H1 (cell line): ENCODE results near the gene PDE4D. TPM values are rescaled to one million over a fixed set of nuclear protein-coding genes. Genes with fewer than 3 reads are reported as not detected.

Experiments
- CTCF ChIA-PET: fragments of 300-600 bp; sonication (Branson Sonifier 250); formaldehyde crosslinking; loops from one replicate; lab custom pipeline; 2021; ENCODE audit not compliant: partially characterized antibody; lab: Charles Lee
- POLR2A ChIA-PET: fragments of 300-600 bp; sonication (Branson Sonifier 250); formaldehyde crosslinking; loops from one replicate; lab custom pipeline; 2021; ENCODE audit warnings: inconsistent platforms; ENCODE audit not compliant: partially characterized antibody; lab: Charles Lee
- DNase-seq, 2 experiments: peaks; one replicate each; pipeline versions ENCODE4 v3.0.0 to v3.0.0-alpha.2; 2010 to 2022; ENCODE audit warnings: low spot score in 2 of 2, low read depth in 1 of 2, mixed read lengths in 1 of 2
- FAIRE-seq: peaks from 2 replicates; lab custom pipeline; 2011; peaks lifted over from hg19 to GRCh38; lab: Jason Lieb, UNC
- H2AFZ ChIP-seq: 2 replicates; pipeline ENCODE4 v1.8.1; 2012; ENCODE audit warnings: low read length, inconsistent platforms
- H2AK5ac ChIP-seq: 2 replicates; pipeline ENCODE4 v1.6.1; 2013; ENCODE audit warnings: low read depth, low read length
- H2BK120ac ChIP-seq: replicated peaks from 2 replicates; pipeline ENCODE3; 2013; ENCODE audit warnings: low read depth, low read length, inconsistent platforms
- H2BK12ac ChIP-seq: 2 replicates; pipeline ENCODE4 v1.6.1; 2013; ENCODE audit warnings: low read depth, low read length
- H2BK15ac ChIP-seq: 2 replicates; pipeline ENCODE4 v1.6.1; 2013; ENCODE audit warnings: low read length
- H2BK20ac ChIP-seq: 2 replicates; pipeline ENCODE4 v1.6.1; 2013; ENCODE audit warnings: low read length
- H2BK5ac ChIP-seq: 2 replicates; pipeline ENCODE4 v1.6.1; 2013; ENCODE audit warnings: low read depth, low read length
- H3K14ac ChIP-seq: 2 replicates; pipeline ENCODE4 v1.6.1; 2013; ENCODE audit warnings: inconsistent platforms; ENCODE audit not compliant: insufficient read length
- H3K18ac ChIP-seq: 2 replicates; pipeline ENCODE4 v1.6.1; 2013; ENCODE audit warnings: low read length; ENCODE audit errors: extremely low read depth
- H3K23ac ChIP-seq: 2 replicates; pipeline ENCODE4 v1.6.1; 2013; ENCODE audit warnings: inconsistent platforms; ENCODE audit not compliant: insufficient read length
- H3K23me2 ChIP-seq: 2 replicates; pipeline ENCODE4 v1.6.1; 2013; ENCODE audit warnings: low read depth, low read length
- H3K27ac ChIP-seq: 2 replicates; pipeline ENCODE4 v1.6.1; 2011; ENCODE audit warnings: low read depth, low read length, inconsistent platforms
- H3K27me3 ChIP-seq, 4 experiments: replicated peaks in 1 of 4; 1 replicate in 1 of 4; 2 replicates in 3 of 4; pipeline versions ENCODE4 v1.6.1 to v1.8.1; 2011 to 2013; ENCODE audit warnings: low read length in 3 of 4, mild to moderate bottlenecking in 3 of 4, inconsistent platforms in 2 of 4, mixed read lengths in 2 of 4, moderate library complexity in 1 of 4; ENCODE audit not compliant: control insufficient read depth in 3 of 4, insufficient read depth in 3 of 4; ENCODE audit errors: extremely low read depth in 1 of 4
- H3K36me3 ChIP-seq, 4 experiments: 2 replicates each; pipeline versions ENCODE4 v1.6.1 to v1.8.1; 2011 to 2013; ENCODE audit warnings: mild to moderate bottlenecking in 4 of 4, low read length in 3 of 4, moderate library complexity in 2 of 4, control low read depth in 1 of 4, inconsistent platforms in 1 of 4; ENCODE audit not compliant: insufficient read depth in 4 of 4, control insufficient read depth in 2 of 4
- H3K4ac ChIP-seq: replicated peaks from 2 replicates; pipeline ENCODE3; 2013; ENCODE audit warnings: low read length, low read depth, mixed read lengths, inconsistent platforms; ENCODE audit not compliant: insufficient read length
- H3K4me1 ChIP-seq, 4 experiments: replicated peaks in 1 of 4; 1 replicate in 1 of 4; 2 replicates in 3 of 4; pipeline versions ENCODE4 v1.6.1 to v1.8.1; 2011 to 2013; ENCODE audit warnings: low read length in 3 of 4, inconsistent platforms in 2 of 4, mixed read lengths in 1 of 4; ENCODE audit not compliant: insufficient read depth in 4 of 4, control insufficient read depth in 3 of 4
- H3K4me2 ChIP-seq, 2 experiments: 2 replicates each; pipeline versions ENCODE4 v1.6.1 to v1.8.1; 2011 to 2013; ENCODE audit warnings: low read depth in 2 of 2, low read length in 2 of 2, control low read depth in 1 of 2, inconsistent platforms in 1 of 2, mild to moderate bottlenecking in 1 of 2; ENCODE audit not compliant: insufficient read depth in 1 of 2
- H3K4me3 ChIP-seq, 4 experiments: fragments of 200-600, 300-600 bp in 1 of 4; sonication (generic), shearing (Covaris generic), sonication (Bioruptor Twin) in 1 of 4; 2 replicates each; pipeline versions ENCODE4 v1.5.1 to v1.8.1; 2011 to 2016; ENCODE audit warnings: low read length in 4 of 4, low read depth in 3 of 4, control low read depth in 2 of 4, inconsistent platforms in 2 of 4, mild to moderate bottlenecking in 2 of 4, mixed read lengths in 1 of 4, moderate library complexity in 1 of 4; ENCODE audit not compliant: insufficient read depth in 2 of 4; ENCODE audit errors: extremely low read depth in 1 of 4
- H3K56ac ChIP-seq: replicated peaks from 2 replicates; pipeline ENCODE3; 2013; ENCODE audit warnings: low read depth, mild to moderate bottlenecking, mixed read lengths, low read length, inconsistent platforms; ENCODE audit not compliant: insufficient read length
- H3K79me1 ChIP-seq: 2 replicates; pipeline ENCODE4 v1.6.1; 2013; ENCODE audit warnings: low read depth, low read length, control low read depth
- H3K79me2 ChIP-seq, 2 experiments: 2 replicates each; pipeline versions ENCODE4 v1.6.1 to v1.8.1; 2012 to 2013; ENCODE audit warnings: low read length in 2 of 2, mild to moderate bottlenecking in 2 of 2, inconsistent platforms in 1 of 2; ENCODE audit not compliant: insufficient read depth in 2 of 2, control insufficient read depth in 1 of 2
- H3K9ac ChIP-seq, 4 experiments: replicated peaks in 1 of 4; 1 replicate in 1 of 4; 2 replicates in 3 of 4; pipeline versions ENCODE4 v1.6.1 to v1.8.1; 2011 to 2013; ENCODE audit warnings: low read depth in 3 of 4, low read length in 3 of 4, control low read depth in 2 of 4, mild to moderate bottlenecking in 2 of 4, moderate library complexity in 2 of 4, inconsistent platforms in 1 of 4; ENCODE audit errors: extremely low read depth in 1 of 4
- H3K9me3 ChIP-seq, 2 experiments: 2 replicates each; pipeline versions ENCODE4 v1.6.1 to v1.8.1; 2012 to 2013; ENCODE audit warnings: mild to moderate bottlenecking in 2 of 2, moderate library complexity in 2 of 2, control low read depth in 1 of 2, inconsistent platforms in 1 of 2, low read depth in 1 of 2, low read length in 1 of 2, mixed read lengths in 1 of 2; ENCODE audit not compliant: insufficient read depth in 2 of 2
- H4K20me1 ChIP-seq, 2 experiments: replicated peaks in 1 of 2; 2 replicates each; pipeline versions ENCODE3 to v1.8.1; 2011 to 2013; ENCODE audit warnings: inconsistent platforms in 2 of 2, low read length in 2 of 2, mild to moderate bottlenecking in 1 of 2; ENCODE audit not compliant: insufficient read depth in 2 of 2, control insufficient read depth in 1 of 2
- H4K5ac ChIP-seq: 2 replicates; pipeline ENCODE4 v1.6.1; 2013; ENCODE audit warnings: low read length, low read depth, mixed read lengths, inconsistent platforms; ENCODE audit not compliant: insufficient read length
- H4K8ac ChIP-seq: 2 replicates; pipeline ENCODE4 v1.8.0; 2013; ENCODE audit warnings: mild to moderate bottlenecking, moderate library complexity, low read length, inconsistent platforms; ENCODE audit not compliant: insufficient read depth; ENCODE audit errors: extremely low read depth
- H4K91ac ChIP-seq: replicated peaks from 2 replicates; pipeline ENCODE3; 2013; ENCODE audit warnings: low read length, mixed read lengths, inconsistent platforms; ENCODE audit not compliant: insufficient read length
- CBX5 ChIP-seq: fragments of 300-800, 300-1000 bp; sonication (generic); IDR thresholded peaks from 2 replicates; pipeline ENCODE4 v1.7.1; 2016; ENCODE audit warnings: antibody characterized with exemption, low read length, low read depth
- KDM5A ChIP-seq: fragments of 200-600 bp; IDR thresholded peaks from 2 replicates; pipeline ENCODE4 v1.7.1; 2012; ENCODE audit warnings: mild to moderate bottlenecking, low read length, inconsistent platforms, mixed read lengths
- SIX5 ChIP-seq: IDR thresholded peaks from 2 replicates; pipeline ENCODE4 v1.6.1; 2011; ENCODE audit warnings: mild to moderate bottlenecking, low read depth, low read length
- TCF12 ChIP-seq: IDR thresholded peaks from 2 replicates; pipeline ENCODE4 v1.6.1; 2011; ENCODE audit warnings: low read depth, mild to moderate bottlenecking, low read length
- USF2 ChIP-seq: IDR thresholded peaks from 2 replicates; pipeline ENCODE4 v1.6.1; 2011; ENCODE audit warnings: low read length, improper control_type of control experiment
- WGBS, 2 experiments: shearing (Covaris generic) in 1 of 2; methylation state at CpG; one replicate each; pipeline versions ENCODE4 v1.1.6 to v1.1.7; 2013 to 2015; ENCODE audit warnings: low lambda C conversion rate in 2 of 2, mixed read lengths in 2 of 2, inconsistent platforms in 1 of 2, low coverage in 1 of 2, missing lambda C conversion rate in 1 of 2; ENCODE audit not compliant: insufficient replicate concordance in 2 of 2, insufficient coverage in 1 of 2, insufficient read length in 1 of 2; ENCODE audit errors: extremely low coverage in 1 of 2, missing lambda C conversion rate in 1 of 2; 5-methylcytosine and 5-hydroxymethylcytosine counted together
- polyA plus RNA-seq, 7 experiments: library from polyadenylated mRNA; depleted of rRNA in 3 of 7; stranded (reverse) in 5 of 7; unstranded in 2 of 7; fragments of >200 nt in 5 of 7; fragments of 200-250 nt in 2 of 7; gene quantifications; 1 replicate in 5 of 7; 2 replicates in 1 of 7; 4 replicates in 1 of 7; pipeline versions ENCODE4 v1.2.1 to v1.2.3, GENCODE V29; 2011 to 2013; ENCODE audit warnings: missing spikeins in 2 of 7, mixed read lengths in 2 of 7
- total RNA-seq: library from RNA; stranded (reverse); fragmentation: NEBNext Ultra II Directional; extraction: Animal tissue kit (Norgen Biotek cat#: 25700); gene quantifications from 2 replicates; pipeline ENCODE4 v1.2.1, GENCODE V29; 2021
- TF ChIP-seq, protein P1 (sequence below), 3 experiments: IDR thresholded peaks; 1 replicate in 2 of 3; 2 replicates in 1 of 3; pipeline versions ENCODE4 v1.5.1 to v1.6.1; 2011; ENCODE audit warnings: low read length in 3 of 3, mild to moderate bottlenecking in 3 of 3, inconsistent platforms in 2 of 3, low read depth in 1 of 3, moderate library complexity in 1 of 3; ENCODE audit not compliant: insufficient read depth in 1 of 3; ENCODE audit errors: control extremely low read depth in 1 of 3

PDE4D gene
- total and polyA plus RNA-seq, 2 of the 8 experiments (the other 6 are each of a cell fraction or from before 2014, with no cell fraction given): 2.3 to 3.7 TPM

GRCh38 chr5:59703789-59704188 lies 189.7 kb downstream of the PDE4D start:
- no peak for FAIRE-seq
- TF ChIP-seq USF2 (no peak), CBX5 (no peak), TCF12 (no peak), SIX5 (no peak), KDM5A (no peak)
- TF ChIP-seq, protein P1, sequence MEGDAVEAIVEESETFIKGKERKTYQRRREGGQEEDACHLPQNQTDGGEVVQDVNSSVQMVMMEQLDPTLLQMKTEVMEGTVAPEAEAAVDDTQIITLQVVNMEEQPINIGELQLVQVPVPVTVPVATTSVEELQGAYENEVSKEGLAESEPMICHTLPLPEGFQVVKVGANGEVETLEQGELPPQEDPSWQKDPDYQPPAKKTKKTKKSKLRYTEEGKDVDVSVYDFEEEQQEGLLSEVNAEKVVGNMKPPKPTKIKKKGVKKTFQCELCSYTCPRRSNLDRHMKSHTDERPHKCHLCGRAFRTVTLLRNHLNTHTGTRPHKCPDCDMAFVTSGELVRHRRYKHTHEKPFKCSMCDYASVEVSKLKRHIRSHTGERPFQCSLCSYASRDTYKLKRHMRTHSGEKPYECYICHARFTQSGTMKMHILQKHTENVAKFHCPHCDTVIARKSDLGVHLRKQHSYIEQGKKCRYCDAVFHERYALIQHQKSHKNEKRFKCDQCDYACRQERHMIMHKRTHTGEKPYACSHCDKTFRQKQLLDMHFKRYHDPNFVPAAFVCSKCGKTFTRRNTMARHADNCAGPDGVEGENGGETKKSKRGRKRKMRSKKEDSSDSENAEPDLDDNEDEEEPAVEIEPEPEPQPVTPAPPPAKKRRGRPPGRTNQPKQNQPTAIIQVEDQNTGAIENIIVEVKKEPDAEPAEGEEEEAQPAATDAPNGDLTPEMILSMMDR (IDR thresholded peaks at IDR 0.05; ENCODE audit: control extremely low read depth in 1 of 3, insufficient read depth in 1 of 3, low read depth in 1 of 3, low read length in 3 of 3): no peak

More at GRCh38 chr5:59703789-59704188, 189.7 kb downstream of the PDE4D start:
- Histone ChIP-seq H3K18ac (no peak overlapping the region), H4K20me1 (no peaks in the 10 kb centered on the region), H3K23me2 (no peaks in the 10 kb centered on the region), H2BK12ac (no peak overlapping the region), H4K91ac (no peak overlapping the region), H2BK120ac (no peak overlapping the region), H3K56ac (no peak overlapping the region), H3K4ac (no peak overlapping the region), H3K79me2 (no peaks in the 10 kb centered on the region), H3K4me1 (peaks cover 0 to 8% (median 4%) of the 10 kb centered on the region in 4 experiments; a peak in 2 of 7 replicates), H2BK5ac (no peak overlapping the region), H3K9ac (no peak overlapping the region), H2AK5ac (no peak overlapping the region), H3K27ac (no peak overlapping the region), H3K23ac (no peak overlapping the region), H3K4me3 (no peak overlapping the region), H4K8ac (no peak overlapping the region), H3K79me1 (no peaks in the 10 kb centered on the region), H3K27me3 (no peaks in the 10 kb centered on the region), H3K9me3 (no peaks in the 10 kb centered on the region), H3K14ac (no peak overlapping the region), H3K36me3 (no peaks in the 10 kb centered on the region), H4K5ac (no peak overlapping the region), H2BK20ac (no peak overlapping the region), H3K4me2 (no peak overlapping the region), H2BK15ac (no peak overlapping the region), H2AFZ (no peak overlapping the region)
- ChIA-PET POLR2A (no interaction called here), CTCF (no interaction called here)
- DNase-seq: no peak
- 87% methylated on average over 2 of the region's 2 CpGs; no CpG with 5 or more reads in 1 of the 2 experiments for WGBS, 2 experiments
